K562 (cell line): ENCODE measurements around the gene AUNIP. TPM values are rescaled to one million over a fixed set of nuclear protein-coding genes. Genes with fewer than 3 reads are reported as not detected.
A peak's percentile ranks its signal among the peaks of the same experiment; 100 is the strongest.

Experiments used
- ATAC-seq: fragments of 200-7000 bp; cut with Tn5 transposase; 3 replicates; pipeline ENCODE4 v1.9.1; 2020; ENCODE audit warnings: moderate library complexity
- BruUV-seq: library from RNA; stranded (reverse); fragments of 400-500 nt; replicated peaks from 2 replicates; lab custom pipeline; 2021; lab: Mats Ljungman, UMichigan
- CTCF ChIA-PET: fragments of 300-600 bp; formaldehyde crosslinking; extraction: SDS; loops from one replicate; lab custom pipeline; 2021; ENCODE audit warnings: low intra/inter-chr PET ratio; lab: Yijun Ruan, JAX
- POLR2A ChIA-PET: fragments of 300-600, 350-650 bp; sonication (Branson Sonifier 250); formaldehyde crosslinking; extraction: SDS; loops from one replicate; lab custom pipeline; 2021; ENCODE audit warnings: antibody characterized with exemption, inconsistent platforms; lab: Yijun Ruan, JAX
- DNase-seq, 4 experiments: peaks; one replicate each; pipeline versions ENCODE4 v3.0.0 to v3.0.0-alpha.2; 2011 to 2018; ENCODE audit warnings: low spot score in 3 of 4, mixed read lengths in 3 of 4; ENCODE audit errors: extremely low read depth in 1 of 4
- FAIRE-seq: peaks from 2 replicates; lab custom pipeline; 2011; peaks lifted over from hg19 to GRCh38; lab: Jason Lieb, UNC
- H2AFZ ChIP-seq: 2 replicates; pipeline ENCODE4 v1.6.0; 2011; ENCODE audit warnings: low read depth, low read length, control low read depth, inconsistent platforms
- H3K27ac ChIP-seq: fragments of 200-600 bp; 3 replicates; pipeline ENCODE4 v1.8.0; 2011; ENCODE audit warnings: low read depth, mild to moderate bottlenecking, control low read depth, inconsistent platforms, low read length, moderate library complexity, mixed read lengths; ENCODE audit errors: extremely low read depth
- H3K27me3 ChIP-seq, 2 experiments: fragments of 300-600 bp in 1 of 2; 2 replicates in 1 of 2; 3 replicates in 1 of 2; pipeline versions ENCODE4 v1.6.0 to v1.8.0; 2011; ENCODE audit warnings: inconsistent platforms in 2 of 2, low read length in 2 of 2, mild to moderate bottlenecking in 1 of 2, mixed read lengths in 1 of 2, moderate library complexity in 1 of 2; ENCODE audit not compliant: control insufficient read depth in 2 of 2, insufficient read depth in 2 of 2
- H3K36me3 ChIP-seq: fragments of 300-600 bp; 3 replicates; pipeline ENCODE4 v1.8.0; 2011; ENCODE audit warnings: mild to moderate bottlenecking, low read length, inconsistent platforms; ENCODE audit not compliant: control insufficient read depth, insufficient read depth
- H3K4me1 ChIP-seq, 2 experiments: fragments of 200-600 bp in 1 of 2; replicated peaks in 1 of 2; 2 replicates in 1 of 2; 3 replicates in 1 of 2; pipeline versions ENCODE4 v1.5.1 to v1.8.0; 2011; ENCODE audit warnings: inconsistent platforms in 2 of 2, low read length in 2 of 2, mild to moderate bottlenecking in 1 of 2, mixed read lengths in 1 of 2, moderate library complexity in 1 of 2; ENCODE audit not compliant: control insufficient read depth in 2 of 2, insufficient read depth in 2 of 2
- H3K4me2 ChIP-seq: 2 replicates; pipeline ENCODE4 v1.6.1; 2011; ENCODE audit warnings: low read length, control low read depth, inconsistent platforms, mixed read lengths; ENCODE audit not compliant: insufficient read depth
- H3K4me3 ChIP-seq: fragments of 200-600 bp; sonication (generic), shearing (Covaris generic); 2 replicates; pipeline ENCODE4 v1.5.1; 2016; ENCODE audit warnings: control low read depth, inconsistent platforms
- H3K79me2 ChIP-seq: fragments of 200-600 bp; 3 replicates; pipeline ENCODE4 v1.8.0; 2011; ENCODE audit warnings: low read length, inconsistent platforms; ENCODE audit not compliant: control insufficient read depth, insufficient read depth
- H3K9ac ChIP-seq, 2 experiments: 2 replicates each; pipeline versions ENCODE4 v1.6.0 to v1.6.1; 2011; ENCODE audit warnings: low read depth in 2 of 2, low read length in 2 of 2, control low read depth in 1 of 2, inconsistent platforms in 1 of 2, mild to moderate bottlenecking in 1 of 2, mixed read lengths in 1 of 2; ENCODE audit not compliant: insufficient read depth in 1 of 2
- H3K9me1 ChIP-seq: one replicate; pipeline ENCODE4 v1.6.0; 2011; ENCODE audit warnings: inconsistent platforms, mild to moderate bottlenecking, low read length, moderate library complexity; ENCODE audit not compliant: control insufficient read depth, insufficient read depth
- H3K9me3 ChIP-seq: replicated peaks from 2 replicates; pipeline ENCODE4 v1.5.1; 2011; ENCODE audit warnings: low read depth, low read length, inconsistent platforms; ENCODE audit not compliant: control insufficient read depth, insufficient read depth
- H4K20me1 ChIP-seq: replicated peaks from 2 replicates; pipeline ENCODE4 v1.6.1; 2011; ENCODE audit warnings: low read length, inconsistent platforms, mixed read lengths; ENCODE audit not compliant: control insufficient read depth, insufficient read depth
- CTCF ChIP-seq, 3 experiments: IDR thresholded peaks in 2 of 3; conservative IDR thresholded peaks in 1 of 3; 2 replicates each; pipeline ENCODE4 v1.5.1; 2011 to 2012; ENCODE audit warnings: low read length in 3 of 3, mild to moderate bottlenecking in 3 of 3, control low read depth in 2 of 3, improper control_type of control experiment in 1 of 3, inconsistent platforms in 1 of 3, low read depth in 1 of 3, mixed read lengths in 1 of 3, moderate library complexity in 1 of 3; ENCODE audit not compliant: insufficient read depth in 2 of 3
- E2F6 ChIP-seq, 2 experiments: IDR thresholded peaks; 2 replicates each; pipeline ENCODE4 v1.6.1; 2011; ENCODE audit warnings: borderline replicate concordance in 1 of 2, control low read depth in 1 of 2, low read depth in 1 of 2, low read length in 1 of 2, mild to moderate bottlenecking in 1 of 2, mixed read lengths in 1 of 2, moderate library complexity in 1 of 2; ENCODE audit not compliant: insufficient read depth in 1 of 2, insufficient read length in 1 of 2, poor library complexity in 1 of 2, severe bottlenecking in 1 of 2; ENCODE audit errors: extremely low read depth in 1 of 2
- ETS2 ChIP-seq: IDR thresholded peaks from 2 replicates; pipeline ENCODE4 v1.6.1; 2016; ENCODE audit warnings: borderline replicate concordance, missing genetic modification characterization, mild to moderate bottlenecking, moderate library complexity, missing compliant biosample characterization; ENCODE audit not compliant: poor library complexity, severe bottlenecking
- HDAC2 ChIP-seq: fragments of 450-650 bp; IDR thresholded peaks from 2 replicates; pipeline ENCODE4 v1.6.1; 2016; ENCODE audit warnings: mild to moderate bottlenecking
- HES1 ChIP-seq: fragments of 450-650 bp; IDR thresholded peaks from 2 replicates; pipeline ENCODE4 v1.6.1; 2016; ENCODE audit warnings: low read depth, mild to moderate bottlenecking, moderate library complexity
- KLF16 ChIP-seq: IDR thresholded peaks from 2 replicates; pipeline ENCODE4 v1.6.1; 2016; ENCODE audit warnings: antibody characterized with exemption
- MAZ ChIP-seq, 2 experiments: fragments of 450-650 bp in 1 of 2; sonication (generic) in 1 of 2; formaldehyde crosslinking; IDR thresholded peaks in 1 of 2; conservative IDR thresholded peaks in 1 of 2; 2 replicates each; pipeline versions ENCODE4 v1.4.0 to v1.5.0; 2020; ENCODE audit warnings: mild to moderate bottlenecking in 1 of 2, missing genetic modification reagents in 1 of 2
- MNT ChIP-seq, 2 experiments: fragments of 450-650 bp; conservative IDR thresholded peaks; 2 replicates each; pipeline ENCODE4 v1.6.1; 2017; ENCODE audit warnings: mild to moderate bottlenecking in 2 of 2, moderate library complexity in 2 of 2
- SP1 ChIP-seq: sonication (generic); formaldehyde crosslinking; IDR thresholded peaks from 2 replicates; pipeline ENCODE4 v1.8.1; 2022; ENCODE audit warnings: mild to moderate bottlenecking, missing genetic modification reagents
- TFAP4 ChIP-seq: sonication (generic); formaldehyde crosslinking; IDR thresholded peaks from 2 replicates; pipeline ENCODE4 v1.8.0; 2022; ENCODE audit warnings: missing genetic modification reagents, mild to moderate bottlenecking, moderate library complexity, borderline replicate concordance
- ZNF124 ChIP-seq: sonication (generic); formaldehyde crosslinking; IDR thresholded peaks from 2 replicates; pipeline ENCODE4 v1.8.1; 2022; ENCODE audit warnings: missing genetic modification reagents
- WGBS: fragments of 100-300 bp; shearing (Covaris generic); methylation state at CpG from one replicate; pipeline ENCODE4 v1.1.6; 2016; ENCODE audit warnings: low coverage, mixed read lengths; ENCODE audit not compliant: insufficient coverage; ENCODE audit errors: missing lambda C conversion rate; 5-methylcytosine and 5-hydroxymethylcytosine counted together
- in situ Hi-C: fragments of 300-500 bp; cut with MboI; formaldehyde crosslinking; loops from 4 replicates; pipeline ENCODE4 v1.15.0; 2018; ENCODE audit warnings: inconsistent platforms, mixed read lengths
- intact Hi-C: fragments of 100-400 bp; cut with micrococcal nuclease; formaldehyde crosslinking; loops from 2 replicates; pipeline ENCODE4 v1.14.2; 2022
- polyA plus RNA-seq, 8 experiments: library from polyadenylated mRNA; depleted of rRNA in 4 of 8; stranded (reverse) in 5 of 8; unstranded in 3 of 8; fragments of >200 nt; fragmentation: Nextera tagmentation in 2 of 8; fragmentation: Illumina TruSeq in 1 of 8; extraction: Ambion mirVana in 2 of 8; extraction: Trizol in 1 of 8; gene quantifications; 2 replicates each; pipeline versions ENCODE4 v1.2.1 to v1.2.3, GENCODE V29; 2011 to 2014; ENCODE audit warnings: inconsistent platforms in 1 of 8, missing spikeins in 1 of 8
- total RNA-seq, 7 experiments: library from RNA; depleted of rRNA in 6 of 7; stranded (reverse); fragments of >200 nt in 6 of 7; fragmentation: Illumina TruSeq in 2 of 7; extraction: Trizol in 2 of 7; gene quantifications; 2 replicates each; pipeline versions ENCODE4 v1.2.1 to v1.2.3, GENCODE V29; 2011 to 2021; ENCODE audit warnings: low replicate concordance in 1 of 7

Gene AUNIP
- total and polyA plus RNA-seq, 9 of the 15 experiments (the other 6 are each of a cell fraction or from before 2014, with no cell fraction given): 12.1 to 53.8 (median 47.1) TPM

- peak; percentile 75 to 83 (median 78) for TF ChIP-seq CTCF (IDR thresholded peaks at IDR 0.05 in 2 of 3, conservative IDR thresholded peaks at IDR 0.05 in 1 of 3; ENCODE audit: insufficient read depth in 2 of 3, low read depth in 1 of 3, low read length in 3 of 3)
Observed at GRCh38 chr1:25797939-25798338, 61.3 kb downstream of the AUNIP start (continued).

- peak overlapping the region; percentile 65; the same call in 1 of the 2 replicates for H2AFZ ChIP-seq
- in situ Hi-C loops (loop anchor here (5.0 kb wide), 1 partner anchor 185 kb away; no protein-coding TSS in a partner anchor), intact Hi-C loops (loop anchor here (1.0 to 10.0 kb wide), 5 partner anchors 36 to 255 kb away; partner anchors contain the start of gene LDLRAP1)
- no peaks in the 10 kb centered on the region for H4K20me1 ChIP-seq
- no peaks in the 10 kb centered on the region for H3K9me3 ChIP-seq
- no peaks in the 10 kb centered on the region for H3K9me1 ChIP-seq
- H3K9ac ChIP-seq: no peak overlapping the region
- WGBS: 3% methylated on average over 5 of the region's 19 CpGs
- ATAC-seq (peak; percentile 74), DNase-seq (peak; percentile 78 to 88 (median 81)), FAIRE-seq (peak; percentile 90)
- CTCF ChIA-PET: interaction anchor here (0.6 to 3.3 kb wide), 5 partner anchors 35 to 188 kb away, joined by 3 to 15 read pairs (median 7); no protein-coding TSS in a partner anchor
- H3K36me3 ChIP-seq: no peaks in the 10 kb centered on the region
- H3K4me1 ChIP-seq: peaks cover 9 to 20% of the 10 kb centered on the region in 2 experiments; a peak in 3 of 5 replicates
- BruUV-seq: no TSS peak
- H3K27me3 ChIP-seq: peaks cover 21 to 42% of the 10 kb centered on the region in 2 experiments
- H3K79me2 ChIP-seq: no peaks in the 10 kb centered on the region
- POLR2A ChIA-PET: interaction anchor here (0.6 kb wide), 1 partner anchor 38 kb away, joined by 3 read pairs; no protein-coding TSS in a partner anchor
- H3K4me2 ChIP-seq: no peak overlapping the region
- no peak overlapping the region for H3K4me3 ChIP-seq
- no peak overlapping the region for H3K27ac ChIP-seq
- TF ChIP-seq TFAP4 (CRISPR knock-in tag) (0 out of 2 replicates have a peak, but pooled peaks have one; percentile 20), ETS2 (no peak), E2F6 (IDR thresholded peaks at IDR 0.05; ENCODE audit: borderline replicate concordance in 1 of 2, extremely low read depth in 1 of 2, insufficient read depth in 1 of 2, insufficient read length in 1 of 2, low read depth in 1 of 2, low read length in 1 of 2, poor library complexity in 1 of 2, severe bottlenecking in 1 of 2) (no peak), ZNF124 (CRISPR knock-in tag) (no peak), KLF16 (peak; percentile 29; the same call in 1 of the 2 replicates), HDAC2 (peak; percentile 16; the same call in 1 of the 2 replicates), SP1 (CRISPR knock-in tag) (no peak), MNT (conservative IDR thresholded peaks at IDR 0.05) (0 out of 4 replicates have a peak, but pooled peaks of 1 of the 2 experiments have one; percentile 41), MAZ (CRISPR knock-in tag; conservative IDR thresholded peaks at IDR 0.05 in 1 of 2, IDR thresholded peaks at IDR 0.05 in 1 of 2) (no peak), HES1 (no peak)
Observed at GRCh38 chr1:25796811-25797458, 62.3 kb downstream of the AUNIP start.
